Mesendoderm (in vitro differentiated cells): ENCODE results near the gene CHST15.

Experiments used
- DNase-seq: peaks from one replicate; pipeline ENCODE4 v3.0.0; 2013
- H2AK5ac ChIP-seq: 2 replicates; pipeline ENCODE4 v1.6.1; 2013; ENCODE audit warnings: low read length, inconsistent platforms
- H2BK120ac ChIP-seq: 2 replicates; pipeline ENCODE4 v1.6.1; 2013; ENCODE audit warnings: low read depth, mild to moderate bottlenecking, low read length, moderate library complexity, mixed read lengths
- H2BK15ac ChIP-seq: replicated peaks from 2 replicates; pipeline ENCODE4 v1.6.1; 2013; ENCODE audit warnings: low read depth, mild to moderate bottlenecking, moderate library complexity
- H2BK5ac ChIP-seq: 2 replicates; pipeline ENCODE4 v1.6.1; 2013; ENCODE audit warnings: low read length, inconsistent platforms
- H3K18ac ChIP-seq: 2 replicates; pipeline ENCODE4 v1.6.1; 2013; ENCODE audit warnings: mild to moderate bottlenecking, low read length, mixed read lengths
- H3K23ac ChIP-seq: one replicate; pipeline ENCODE4 v1.6.1; 2013; ENCODE audit warnings: low read length
- H3K27ac ChIP-seq: 2 replicates; pipeline ENCODE4 v1.5.1; 2013; ENCODE audit warnings: low read depth, mild to moderate bottlenecking, inconsistent platforms, low read length, moderate library complexity
- H3K27me3 ChIP-seq: 2 replicates; pipeline ENCODE4 v1.6.1; 2013; ENCODE audit warnings: low read length, control low read depth, mild to moderate bottlenecking, inconsistent platforms; ENCODE audit not compliant: insufficient read depth, poor library complexity
- H3K36me3 ChIP-seq: 2 replicates; pipeline ENCODE4 v1.6.1; 2013; ENCODE audit warnings: low read length, inconsistent platforms; ENCODE audit not compliant: control insufficient read depth, insufficient read depth
- H3K4ac ChIP-seq: one replicate; pipeline ENCODE4 v1.6.1; 2013; ENCODE audit warnings: low read depth, mild to moderate bottlenecking, low read length, moderate library complexity
- H3K4me1 ChIP-seq: 2 replicates; pipeline ENCODE4 v1.6.1; 2013; ENCODE audit warnings: low read depth, low read length, inconsistent platforms; ENCODE audit not compliant: control insufficient read depth
- H3K4me2 ChIP-seq: 2 replicates; pipeline ENCODE4 v1.6.1; 2013; ENCODE audit warnings: low read length
- H3K4me3 ChIP-seq: 2 replicates; pipeline ENCODE4 v1.5.1; 2013; ENCODE audit warnings: mild to moderate bottlenecking, low read length
- H3K56ac ChIP-seq: one replicate; pipeline ENCODE4 v1.6.1; 2013; ENCODE audit warnings: low read length
- H3K79me1 ChIP-seq: 2 replicates; pipeline ENCODE4 v1.6.1; 2013; ENCODE audit warnings: low read length, inconsistent platforms
- H3K79me2 ChIP-seq: 2 replicates; pipeline ENCODE4 v1.6.1; 2013; ENCODE audit warnings: mild to moderate bottlenecking, low read length; ENCODE audit not compliant: control insufficient read depth, insufficient read depth
- H3K9ac ChIP-seq: 2 replicates; pipeline ENCODE4 v1.6.1; 2013; ENCODE audit warnings: low read length, inconsistent platforms
- H4K5ac ChIP-seq: one replicate; pipeline ENCODE4 v1.6.1; 2013; ENCODE audit warnings: low read length
- H4K8ac ChIP-seq: one replicate; pipeline ENCODE4 v1.6.1; 2013; ENCODE audit warnings: low read depth, mild to moderate bottlenecking, control low read depth, low read length, moderate library complexity
- WGBS: extraction: QIAGEN DNeasy Blood & Tissue Kit; methylation state at CpG from one replicate; pipeline ENCODE4 v1.1.7; 2013; ENCODE audit warnings: low lambda C conversion rate, missing lambda C conversion rate; ENCODE audit not compliant: insufficient coverage; ENCODE audit errors: extremely low coverage; 5-methylcytosine and 5-hydroxymethylcytosine counted together

The CHST15 gene

DNA sequence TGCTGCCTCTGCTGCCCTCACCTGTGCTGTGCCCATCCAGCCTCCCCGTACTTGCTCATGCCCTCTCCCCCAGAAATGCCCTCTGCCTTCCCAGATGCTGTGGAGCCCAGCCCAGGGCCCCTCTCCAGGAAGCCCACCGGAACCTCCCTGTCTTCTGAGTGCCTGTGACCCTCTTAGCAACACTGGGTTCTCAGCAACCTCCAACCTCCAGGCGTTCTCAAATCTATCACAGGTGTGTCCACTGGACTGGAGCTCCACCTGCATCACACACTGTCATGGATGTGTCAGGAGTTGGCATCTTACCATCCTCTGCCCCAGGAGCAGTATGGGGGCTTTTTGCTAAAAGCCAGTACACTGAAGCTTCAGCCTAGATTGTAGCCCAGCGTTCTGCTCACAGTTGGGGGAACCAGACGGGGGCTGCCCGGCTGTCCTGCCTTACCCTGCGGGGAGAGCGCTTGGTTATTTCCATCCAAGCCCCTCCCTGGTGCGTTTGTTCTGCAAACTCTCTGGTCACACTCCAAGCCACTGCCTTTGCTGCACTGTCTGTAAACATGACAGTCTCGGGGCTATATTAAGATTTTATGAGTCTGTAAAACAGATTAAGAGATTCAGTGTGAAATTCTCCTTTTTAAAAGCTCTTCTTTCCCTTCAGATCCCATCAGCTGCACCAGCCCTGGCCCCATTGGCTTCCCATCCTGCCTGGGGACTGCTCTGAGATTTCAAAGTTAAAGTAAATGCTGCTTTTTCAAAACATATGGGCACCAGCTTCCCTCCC is 130.5 kb downstream of the CHST15 start:
- no peak overlapping the region for H3K4me2 ChIP-seq
- H4K5ac ChIP-seq, result no peak overlapping the region
- no peak overlapping the region for H3K27ac ChIP-seq
- H3K27me3 ChIP-seq, result no peaks in the 10 kb centered on the region
- no peak overlapping the region for H3K23ac ChIP-seq
- H3K4me1 ChIP-seq, result no peaks in the 10 kb centered on the region
- H3K4me3 ChIP-seq, result no peak overlapping the region
- H3K79me1 ChIP-seq, result no peaks in the 10 kb centered on the region
- H3K18ac ChIP-seq, result no peak overlapping the region
- H3K79me2 ChIP-seq, result no peaks in the 10 kb centered on the region
- no peak overlapping the region for H3K9ac ChIP-seq
- H2BK120ac ChIP-seq, result no peak overlapping the region
- no peak overlapping the region for H3K56ac ChIP-seq
- H2BK15ac ChIP-seq, result no peak overlapping the region
- H4K8ac ChIP-seq, result no peak overlapping the region
- DNase-seq, result no peak
- H3K36me3 ChIP-seq, result no peaks in the 10 kb centered on the region
- no peak overlapping the region for H3K4ac ChIP-seq
- no peak overlapping the region for H2BK5ac ChIP-seq
- H2AK5ac ChIP-seq, result no peak overlapping the region
- no CpG with 5 or more reads among the region's 10 CpGs for WGBS

DNA sequence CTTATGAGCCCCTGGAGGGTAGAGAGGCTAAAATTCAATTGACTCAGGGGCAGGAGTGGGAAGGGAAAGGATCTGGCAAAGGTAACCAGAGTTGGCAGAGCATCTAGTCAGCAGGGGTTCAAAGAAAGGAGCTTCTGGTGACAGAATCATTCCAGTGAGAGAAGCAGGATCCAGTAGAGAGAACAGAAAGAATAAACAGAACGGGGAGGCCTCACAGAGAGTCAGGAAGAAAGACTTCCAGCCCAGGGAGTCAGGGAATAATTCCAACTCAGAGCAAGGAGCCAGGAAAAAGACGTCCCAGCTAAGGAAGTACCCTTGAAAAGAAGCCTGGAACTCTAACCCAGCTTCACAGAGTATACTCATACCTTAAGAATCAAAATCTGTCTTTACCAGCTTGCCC is 135.2 kb downstream of the CHST15 start:
- H3K18ac ChIP-seq, result no peak overlapping the region
- no peak overlapping the region for H3K27ac ChIP-seq
- H3K23ac ChIP-seq, result no peak overlapping the region
- no peaks in the 10 kb centered on the region for H3K27me3 ChIP-seq
- no peak overlapping the region for H2BK15ac ChIP-seq
- no peak overlapping the region for H2AK5ac ChIP-seq
- H3K36me3 ChIP-seq, result no peaks in the 10 kb centered on the region
- no peak overlapping the region for H4K8ac ChIP-seq
- H3K4me2 ChIP-seq, result no peak overlapping the region
- H3K9ac ChIP-seq, result no peak overlapping the region
- no peaks in the 10 kb centered on the region for H3K4me1 ChIP-seq
- H4K5ac ChIP-seq, result no peak overlapping the region
- no peaks in the 10 kb centered on the region for H3K79me1 ChIP-seq
- no peak overlapping the region for H2BK120ac ChIP-seq
- no peaks in the 10 kb centered on the region for H3K79me2 ChIP-seq
- H2BK5ac ChIP-seq, result no peak overlapping the region
- WGBS, result no CpG with 5 or more reads among the region's 2 CpGs
- no peak overlapping the region for H3K4ac ChIP-seq
- H3K56ac ChIP-seq, result no peak overlapping the region
- no peak overlapping the region for H3K4me3 ChIP-seq
- DNase-seq, result no peak
